Measurements from ENCODE around the gene CHMP4A.

GRCh38 chr14:24160850-24161804 is 52.2 kb downstream of the CHMP4A start, which contains the start of gene IRF9:
- TF ChIP-seq CTCF (IDR thresholded peaks at IDR 0.05 in 2 of 3, conservative IDR thresholded peaks at IDR 0.05 in 1 of 3; ENCODE audit: borderline replicate concordance in 1 of 3, insufficient read depth in 1 of 3, low read depth in 2 of 3, low read length in 2 of 3) (peak; percentile 77 to 94 (median 87)), RAD21 (IDR thresholded peaks at IDR 0.05; ENCODE audit: low read depth) (peak; percentile 85), EZH2 (IDR thresholded peaks at IDR 0.05) (no peak), TCF7L2 (IDR thresholded peaks at IDR 0.05; ENCODE audit: borderline replicate concordance, extremely low read depth, insufficient read depth, insufficient read length) (peak; percentile 60), ATF3 (IDR thresholded peaks at IDR 0.05) (no peak), POLR2A (IDR thresholded peaks at IDR 0.05; ENCODE audit: borderline replicate concordance, extremely low read depth, insufficient read depth, insufficient read length) (peak; percentile 53), CEBPB (IDR thresholded peaks at IDR 0.05; ENCODE audit: low read depth) (no peak)

Measured in HCT116 (cell line).